MCF 10A (cell line): Measurements from ENCODE around the gene TSPAN16. TPM values are rescaled to one million over a fixed set of nuclear protein-coding genes. Genes with fewer than 3 reads are reported as not detected.

Source experiments
- BruUV-seq: library from RNA; stranded (reverse); fragments of 400-500 nt; replicated peaks from 2 replicates; lab custom pipeline; 2021; lab: Mats Ljungman, UMichigan
- CTCF ChIA-PET: fragments of 300-600 bp; sonication (Branson Sonifier 250); formaldehyde crosslinking; extraction: SDS; loops from one replicate; lab custom pipeline; 2021; ENCODE audit warnings: antibody characterized with exemption, inconsistent platforms; lab: Yijun Ruan, JAX
- POLR2A ChIA-PET: fragments of 300-600, 350-650 bp; sonication (Branson Sonifier 250); formaldehyde crosslinking; extraction: SDS; loops from one replicate; lab custom pipeline; 2020; ENCODE audit warnings: antibody characterized with exemption, inconsistent platforms; lab: Yijun Ruan, JAX
- DNase-seq: peaks from one replicate; pipeline ENCODE4 v3.0.0-alpha.2; 2018; ENCODE audit not compliant: unreplicated experiment
- H3K27ac Mint-ChIP-seq: one replicate; pipeline ENCODE4 v1.8.0; 2022; ENCODE audit warnings: mild to moderate bottlenecking, low read depth, mixed read lengths; ENCODE audit not compliant: unreplicated experiment
- H3K27me3 Mint-ChIP-seq: one replicate; pipeline ENCODE4 v1.8.0; 2022; ENCODE audit warnings: mixed read lengths; ENCODE audit not compliant: insufficient read depth, unreplicated experiment
- H3K36me3 Mint-ChIP-seq: one replicate; pipeline ENCODE4 v1.8.0; 2022; ENCODE audit warnings: mild to moderate bottlenecking, moderate library complexity, mixed read lengths; ENCODE audit not compliant: insufficient read depth, unreplicated experiment
- H3K4me1 Mint-ChIP-seq: one replicate; pipeline ENCODE4 v1.8.0; 2022; ENCODE audit warnings: mixed read lengths; ENCODE audit not compliant: insufficient read depth, unreplicated experiment
- H3K4me3 Mint-ChIP-seq: one replicate; pipeline ENCODE4 v1.8.0; 2022; ENCODE audit warnings: mild to moderate bottlenecking, moderate library complexity, mixed read lengths; ENCODE audit not compliant: unreplicated experiment
- H3K9me3 Mint-ChIP-seq: one replicate; pipeline ENCODE4 v1.8.0; 2022; ENCODE audit warnings: mixed read lengths; ENCODE audit not compliant: unreplicated experiment
- intact Hi-C: fragments of 100-400 bp; cut with micrococcal nuclease; formaldehyde crosslinking; loops from 2 replicates; pipeline ENCODE4 v1.14.1; 2022
- total RNA-seq: library from RNA; stranded (reverse); gene quantifications from 2 replicates; pipeline ENCODE4 v1.2.3, GENCODE V29; 2022
- TF ChIP-seq, protein P1 (sequence below): fragments of 200-600 bp; IDR thresholded peaks from one replicate; pipeline ENCODE4 v1.8.0; 2022; ENCODE audit warnings: antibody characterized with exemption, mild to moderate bottlenecking; ENCODE audit not compliant: unreplicated experiment

TSPAN16 gene
- total RNA-seq, 1 experiment from 2014 or later, result not detected

DNA sequence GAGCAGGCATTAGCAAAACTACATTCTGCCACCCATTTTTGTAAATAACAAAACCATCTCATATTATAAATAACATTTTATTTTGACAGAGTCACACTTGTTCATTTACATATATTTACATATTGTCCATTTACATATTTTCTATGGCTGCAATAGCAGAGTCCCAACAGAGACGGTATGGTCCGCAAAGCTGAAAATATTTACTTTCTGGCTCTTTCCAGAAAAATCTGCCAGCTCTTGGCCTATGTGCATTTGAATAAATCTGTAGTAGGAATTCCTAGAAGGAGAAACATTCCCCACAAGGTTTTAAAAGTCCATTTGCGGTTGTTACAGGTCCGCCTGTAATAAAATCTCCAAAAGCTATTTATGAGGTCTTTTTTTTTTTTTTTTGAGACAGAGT, 5.7 kb upstream of the TSPAN16 start:
- intact Hi-C loops, result no loop called here

DNA sequence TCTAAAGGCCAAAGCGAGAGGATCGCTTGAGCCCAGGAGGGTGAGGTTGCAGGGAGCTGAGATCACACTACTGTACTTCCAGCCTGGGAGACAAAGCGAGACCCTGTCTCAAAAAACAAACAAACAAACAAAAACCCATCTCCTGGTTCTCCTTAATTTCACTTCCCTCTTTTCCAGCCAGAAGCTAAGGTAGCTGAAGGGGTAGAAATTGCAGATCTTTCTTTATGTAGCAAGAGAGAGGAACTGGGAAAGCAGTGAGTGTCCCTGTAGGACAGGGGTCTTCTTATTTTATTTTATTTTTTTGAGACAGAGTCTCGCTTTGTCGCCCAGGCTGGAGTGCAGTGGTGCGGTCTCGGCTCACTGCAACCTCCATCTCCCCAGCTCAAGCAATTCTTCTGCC, 4.5 kb upstream of the TSPAN16 start:
- CTCF ChIA-PET, result interaction anchor here (0.5 to 2.2 kb wide), 3 partner anchors 147 to 334 kb away, joined by 3 to 11 read pairs (median 3); no protein-coding TSS in a partner anchor

More for the DNA sequence above, 5.7 kb upstream of the TSPAN16 start:
- BruUV-seq, result no TSS peak
- ChIA-PET CTCF (interaction anchor here (0.6 to 2.2 kb wide), 4 partner anchors 12 to 254 kb away, joined by 3 to 11 read pairs (median 3); no protein-coding TSS in a partner anchor), POLR2A (interaction anchor here (1.7 kb wide), 1 partner anchor 8 kb away, joined by 6 read pairs; no protein-coding TSS in a partner anchor)
- no peaks in the 10 kb centered on the region for H3K36me3 Mint-ChIP-seq
- H3K9me3 Mint-ChIP-seq, result no peaks in the 10 kb centered on the region
- H3K27ac Mint-ChIP-seq, result no peak overlapping the region
- H3K27me3 Mint-ChIP-seq, result no peaks in the 10 kb centered on the region
- H3K4me3 Mint-ChIP-seq, result no peak overlapping the region
- peaks cover 12% of the 10 kb centered on the region for H3K4me1 Mint-ChIP-seq
- DNase-seq, result no peak
- TF ChIP-seq, protein P1, sequence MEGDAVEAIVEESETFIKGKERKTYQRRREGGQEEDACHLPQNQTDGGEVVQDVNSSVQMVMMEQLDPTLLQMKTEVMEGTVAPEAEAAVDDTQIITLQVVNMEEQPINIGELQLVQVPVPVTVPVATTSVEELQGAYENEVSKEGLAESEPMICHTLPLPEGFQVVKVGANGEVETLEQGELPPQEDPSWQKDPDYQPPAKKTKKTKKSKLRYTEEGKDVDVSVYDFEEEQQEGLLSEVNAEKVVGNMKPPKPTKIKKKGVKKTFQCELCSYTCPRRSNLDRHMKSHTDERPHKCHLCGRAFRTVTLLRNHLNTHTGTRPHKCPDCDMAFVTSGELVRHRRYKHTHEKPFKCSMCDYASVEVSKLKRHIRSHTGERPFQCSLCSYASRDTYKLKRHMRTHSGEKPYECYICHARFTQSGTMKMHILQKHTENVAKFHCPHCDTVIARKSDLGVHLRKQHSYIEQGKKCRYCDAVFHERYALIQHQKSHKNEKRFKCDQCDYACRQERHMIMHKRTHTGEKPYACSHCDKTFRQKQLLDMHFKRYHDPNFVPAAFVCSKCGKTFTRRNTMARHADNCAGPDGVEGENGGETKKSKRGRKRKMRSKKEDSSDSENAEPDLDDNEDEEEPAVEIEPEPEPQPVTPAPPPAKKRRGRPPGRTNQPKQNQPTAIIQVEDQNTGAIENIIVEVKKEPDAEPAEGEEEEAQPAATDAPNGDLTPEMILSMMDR, result no peak

DNA sequence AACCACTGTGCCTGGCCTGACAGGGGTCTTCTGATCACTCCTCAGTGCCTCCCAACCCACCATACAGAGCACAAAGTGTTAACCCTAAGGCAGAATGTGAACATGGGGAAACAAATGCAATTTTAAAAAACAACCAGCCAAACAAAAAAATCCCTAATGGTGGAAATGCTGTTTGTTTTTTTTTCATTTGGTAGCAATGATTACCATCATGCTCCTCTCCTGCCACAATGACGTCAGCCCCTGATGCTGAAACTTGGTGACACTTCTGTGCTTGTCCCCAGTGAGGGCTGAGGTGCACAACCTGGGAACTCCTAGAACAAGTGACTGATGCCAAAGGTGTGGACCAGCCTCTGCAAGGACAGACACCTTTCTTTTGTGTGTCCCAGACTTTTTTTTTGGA, 4.0 kb upstream of the TSPAN16 start:
- H3K9me3 Mint-ChIP-seq, result no peaks in the 10 kb centered on the region
- H3K27ac Mint-ChIP-seq, result no peak overlapping the region
- ChIA-PET POLR2A (interaction anchor here (0.6 to 1.7 kb wide), 3 partner anchors 10 to 23 kb away, joined by 3 to 6 read pairs (median 4); no protein-coding TSS in a partner anchor), CTCF (interaction anchor here (0.7 to 1.2 kb wide), 3 partner anchors 162 to 335 kb away, joined by 3 to 6 read pairs (median 4); no protein-coding TSS in a partner anchor)
- TF ChIP-seq, protein P1, result no peak
- no peak overlapping the region for H3K4me3 Mint-ChIP-seq
- no peak for DNase-seq
- intact Hi-C loops, result loop anchor here (2.0 kb wide), 2 partner anchors 53 to 89 kb away; no protein-coding TSS in a partner anchor
- H3K36me3 Mint-ChIP-seq, result no peaks in the 10 kb centered on the region
- BruUV-seq, result no TSS peak
- H3K27me3 Mint-ChIP-seq, result no peaks in the 10 kb centered on the region
- H3K4me1 Mint-ChIP-seq, result peaks cover 15% of the 10 kb centered on the region

More for the DNA sequence above, 4.5 kb upstream of the TSPAN16 start:
- no peaks in the 10 kb centered on the region for H3K36me3 Mint-ChIP-seq
- no TSS peak for BruUV-seq
- POLR2A ChIA-PET, result interaction anchor here (0.6 to 1.7 kb wide), 3 partner anchors 9 to 23 kb away, joined by 3 to 6 read pairs (median 4); no protein-coding TSS in a partner anchor
- TF ChIP-seq, protein P1, result no peak
- H3K27me3 Mint-ChIP-seq, result no peaks in the 10 kb centered on the region
- H3K4me3 Mint-ChIP-seq, result no peak overlapping the region
- no peak for DNase-seq
- intact Hi-C loops, result no loop called here
- H3K4me1 Mint-ChIP-seq, result peaks cover 15% of the 10 kb centered on the region
- H3K9me3 Mint-ChIP-seq, result no peaks in the 10 kb centered on the region
- no peak overlapping the region for H3K27ac Mint-ChIP-seq

DNA sequence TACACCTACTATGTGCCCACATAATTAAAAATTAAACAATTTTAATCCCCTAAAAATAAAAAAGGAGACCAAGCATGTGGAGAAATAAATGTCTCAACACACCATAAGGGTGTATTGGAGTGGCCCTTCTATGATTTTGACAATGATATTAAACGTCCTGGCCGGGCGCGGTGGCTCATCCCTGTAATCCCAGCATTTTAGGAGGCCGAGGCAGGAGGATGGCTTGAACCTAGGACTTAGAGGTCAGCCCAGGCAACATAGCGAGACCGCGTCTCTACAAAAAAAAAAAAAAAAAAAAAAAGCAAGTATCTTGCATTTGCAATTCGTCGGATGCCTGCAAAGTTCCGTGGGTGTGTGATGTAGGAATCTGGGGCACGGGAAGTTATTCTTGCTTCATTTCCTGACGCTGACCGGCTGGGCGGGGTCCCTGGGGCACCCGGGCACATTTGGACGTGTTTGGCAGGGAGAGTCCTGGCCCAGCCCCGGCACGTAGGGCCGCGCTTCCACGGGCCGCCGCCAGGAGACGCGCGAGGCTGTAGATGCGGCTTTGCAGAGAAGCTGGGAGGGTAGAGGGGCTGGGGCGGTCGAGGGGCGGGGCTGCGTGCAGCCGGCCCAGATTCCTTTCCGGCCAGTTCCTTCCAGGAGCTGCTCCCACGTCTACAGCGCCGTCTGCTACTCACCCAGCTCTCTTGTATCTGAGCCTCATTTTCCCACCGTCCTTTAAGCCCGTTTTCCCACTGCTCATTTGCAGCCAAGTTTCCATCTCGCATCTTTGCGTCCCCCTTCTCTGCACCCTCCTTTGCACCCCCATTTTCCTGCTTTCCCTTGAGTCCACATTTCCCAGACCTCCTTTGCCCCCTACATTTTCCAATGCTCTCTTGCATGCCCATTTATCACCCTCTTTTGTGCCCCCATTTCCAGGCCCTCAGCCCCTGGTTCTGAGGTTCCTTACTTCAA, 2.2 kb upstream of the TSPAN16 start:
- Mint-ChIP-seq H3K27ac (no peak overlapping the region), H3K27me3 (no peaks in the 10 kb centered on the region), H3K4me3 (peak overlapping the region; percentile 48), H3K36me3 (no peaks in the 10 kb centered on the region), H3K9me3 (no peaks in the 10 kb centered on the region), H3K4me1 (peaks cover 11% of the 10 kb centered on the region)
- ChIA-PET POLR2A (interaction anchor here (0.7 to 1.4 kb wide), 8 partner anchors 28 to 143 kb away, joined by 3 to 11 read pairs (median 3); partner anchors contain the start of genes CCDC159, SWSAP1 and TMEM205), CTCF (interaction anchor here (0.6 to 2.2 kb wide), 15 partner anchors 10 to 1505 kb away, joined by 3 to 10 read pairs (median 3); partner anchors contain the start of genes RAB3D and SWSAP1)
- DNase-seq, result peak; percentile 99
- TF ChIP-seq, protein P1, result peak; percentile 99
- intact Hi-C loops, result loop anchor here (1.0 to 2.0 kb wide), 5 partner anchors 51 to 294 kb away; no protein-coding TSS in a partner anchor
- BruUV-seq, result no TSS peak
